ENCODE measurements around the gene STAT2.
"Not testable (repeated sequence)": the region's sequence is repeated elsewhere in the genome, so short reads cannot be mapped to it uniquely, and the experiment has no call there.

The STAT2 gene

DNA sequence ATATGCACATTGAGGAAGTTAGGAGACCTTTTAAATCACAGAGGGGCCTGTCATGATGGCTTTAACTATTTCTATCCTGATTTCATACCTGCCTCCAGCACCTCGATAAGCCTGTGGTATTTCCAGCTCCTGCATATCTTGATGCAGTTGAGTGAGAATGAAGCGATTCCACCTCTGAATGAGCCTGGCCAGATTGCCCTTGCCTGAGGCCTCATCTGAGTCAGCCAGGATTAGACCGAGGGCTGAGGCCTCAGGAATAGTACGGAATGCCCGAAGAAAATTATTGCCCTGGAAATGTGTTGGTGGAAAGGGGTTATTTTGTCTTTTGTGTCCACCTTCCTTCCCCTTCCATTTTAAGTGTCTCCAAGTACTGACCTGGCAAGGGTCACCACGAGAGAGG is 35.7 kb downstream of the STAT2 start:
- TF ChIP-seq EZH2 (IDR thresholded peaks at IDR 0.05; ENCODE audit: borderline replicate concordance, low read length), result no peak
- TF ChIP-seq, protein P1, sequence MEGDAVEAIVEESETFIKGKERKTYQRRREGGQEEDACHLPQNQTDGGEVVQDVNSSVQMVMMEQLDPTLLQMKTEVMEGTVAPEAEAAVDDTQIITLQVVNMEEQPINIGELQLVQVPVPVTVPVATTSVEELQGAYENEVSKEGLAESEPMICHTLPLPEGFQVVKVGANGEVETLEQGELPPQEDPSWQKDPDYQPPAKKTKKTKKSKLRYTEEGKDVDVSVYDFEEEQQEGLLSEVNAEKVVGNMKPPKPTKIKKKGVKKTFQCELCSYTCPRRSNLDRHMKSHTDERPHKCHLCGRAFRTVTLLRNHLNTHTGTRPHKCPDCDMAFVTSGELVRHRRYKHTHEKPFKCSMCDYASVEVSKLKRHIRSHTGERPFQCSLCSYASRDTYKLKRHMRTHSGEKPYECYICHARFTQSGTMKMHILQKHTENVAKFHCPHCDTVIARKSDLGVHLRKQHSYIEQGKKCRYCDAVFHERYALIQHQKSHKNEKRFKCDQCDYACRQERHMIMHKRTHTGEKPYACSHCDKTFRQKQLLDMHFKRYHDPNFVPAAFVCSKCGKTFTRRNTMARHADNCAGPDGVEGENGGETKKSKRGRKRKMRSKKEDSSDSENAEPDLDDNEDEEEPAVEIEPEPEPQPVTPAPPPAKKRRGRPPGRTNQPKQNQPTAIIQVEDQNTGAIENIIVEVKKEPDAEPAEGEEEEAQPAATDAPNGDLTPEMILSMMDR (IDR thresholded peaks at IDR 0.05; ENCODE audit: low read length), result no peak
- Histone ChIP-seq H3K4me2 (ENCODE audit: low read length) (no peak overlapping the region), H4K20me1 (ENCODE audit: insufficient read depth, low read length) (no peaks in the 10 kb centered on the region), H3K36me3 (ENCODE audit: insufficient read depth, low read length) (peaks cover 65% of the 10 kb centered on the region), H2AFZ (ENCODE audit: low read length) (no peak overlapping the region), H3K79me2 (ENCODE audit: insufficient read depth, low read length) (no peaks in the 10 kb centered on the region), H3K4me1 (ENCODE audit: insufficient read depth, low read length, severe bottlenecking) (no peaks in the 10 kb centered on the region), H3K27me3 (ENCODE audit: insufficient read depth, low read length) (no peaks in the 10 kb centered on the region), H3F3A (ENCODE audit: insufficient read depth, low read length) (no peaks in the 10 kb centered on the region), H3K27ac (ENCODE audit: low read depth, low read length, poor library complexity, severe bottlenecking) (no peak overlapping the region), H3K9me3 (ENCODE audit: low read length) (no peaks in the 10 kb centered on the region), H3K4me3 (ENCODE audit: low read depth, low read length, poor library complexity, severe bottlenecking) (no peak overlapping the region), H3K9ac (ENCODE audit: low read length) (no peak overlapping the region), H3K9me2 (ENCODE audit: low read depth, low read length) (no peaks in the 10 kb centered on the region)

DNA sequence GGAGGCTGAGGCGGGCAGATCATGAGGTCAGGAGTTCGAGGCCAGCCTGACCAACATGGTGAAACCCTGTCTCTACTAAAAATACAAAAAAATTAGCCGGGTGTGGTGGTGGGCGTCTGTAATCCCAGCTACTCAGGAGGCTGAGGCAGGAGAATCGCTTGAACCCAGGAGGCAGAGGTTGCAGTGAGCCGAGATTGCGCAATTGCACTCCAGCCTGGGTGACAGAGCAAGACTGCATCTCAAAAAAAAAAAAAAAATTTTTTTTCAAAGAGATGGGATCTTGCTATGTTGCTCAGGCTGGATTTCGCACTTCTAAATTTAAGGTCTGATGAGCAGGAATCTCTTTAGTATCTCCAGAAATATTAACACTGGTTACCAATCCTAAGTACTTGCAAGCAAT is 38.3 kb downstream of the STAT2 start:
- H3K27ac ChIP-seq (ENCODE audit: low read depth, low read length, poor library complexity, severe bottlenecking); H3K9me2 ChIP-seq (ENCODE audit: low read depth, low read length); H3K4me3 ChIP-seq (ENCODE audit: low read depth, low read length, poor library complexity, severe bottlenecking); H3K4me1 ChIP-seq (ENCODE audit: insufficient read depth, low read length, severe bottlenecking); H3K9ac ChIP-seq (ENCODE audit: low read length); H4K20me1 ChIP-seq (ENCODE audit: insufficient read depth, low read length); H3F3A ChIP-seq (ENCODE audit: insufficient read depth, low read length); H2AFZ ChIP-seq (ENCODE audit: low read length); H3K79me2 ChIP-seq (ENCODE audit: insufficient read depth, low read length); H3K4me2 ChIP-seq (ENCODE audit: low read length); H3K9me3 ChIP-seq (ENCODE audit: low read length); H3K27me3 ChIP-seq (ENCODE audit: insufficient read depth, low read length): not testable (repeated sequence)
- H3K36me3 ChIP-seq (ENCODE audit: insufficient read depth, low read length), result peaks cover 63% of the 10 kb centered on the region

DNA sequence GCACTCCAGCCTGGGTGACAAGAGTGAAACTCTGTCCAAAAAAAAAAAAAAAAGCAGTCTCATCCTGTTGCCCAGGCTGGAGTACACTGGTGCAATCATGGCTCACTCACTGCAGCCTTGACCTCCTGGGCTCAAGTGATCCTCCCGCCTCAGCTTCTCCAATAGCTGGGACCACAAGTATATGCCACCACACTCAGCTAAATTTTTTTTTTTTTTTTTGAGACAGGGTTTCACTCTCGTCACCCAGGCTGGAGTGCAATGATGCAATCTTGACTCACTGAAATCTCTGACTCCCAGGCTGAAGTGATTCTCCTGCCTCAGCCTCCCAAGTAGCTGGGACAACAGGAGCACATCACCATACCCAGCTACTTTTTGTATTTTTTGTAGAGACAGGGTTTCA is 38.9 kb downstream of the STAT2 start:
- H4K20me1 ChIP-seq (ENCODE audit: insufficient read depth, low read length), result no peaks in the 10 kb centered on the region
- no peak overlapping the region for H3K4me2 ChIP-seq (ENCODE audit: low read length)
- peaks cover 57% of the 10 kb centered on the region for H3K36me3 ChIP-seq (ENCODE audit: insufficient read depth, low read length)
- H3K27ac ChIP-seq (ENCODE audit: low read depth, low read length, poor library complexity, severe bottlenecking), result no peak overlapping the region
- H2AFZ ChIP-seq (ENCODE audit: low read length), result no peak overlapping the region
- H3K9me3 ChIP-seq (ENCODE audit: low read length), result no peaks in the 10 kb centered on the region
- no peak overlapping the region for H3K9ac ChIP-seq (ENCODE audit: low read length)
- no peak overlapping the region for H3K4me3 ChIP-seq (ENCODE audit: low read depth, low read length, poor library complexity, severe bottlenecking)
- H3K27me3 ChIP-seq (ENCODE audit: insufficient read depth, low read length), result no peaks in the 10 kb centered on the region
- H3K79me2 ChIP-seq (ENCODE audit: insufficient read depth, low read length), result no peaks in the 10 kb centered on the region
- H3F3A ChIP-seq (ENCODE audit: insufficient read depth, low read length), result no peaks in the 10 kb centered on the region
- peaks cover 8% of the 10 kb centered on the region for H3K4me1 ChIP-seq (ENCODE audit: insufficient read depth, low read length, severe bottlenecking)
- TF ChIP-seq EZH2 (IDR thresholded peaks at IDR 0.05; ENCODE audit: borderline replicate concordance, low read length), result no peak
- TF ChIP-seq, protein P1 (IDR thresholded peaks at IDR 0.05; ENCODE audit: low read length), result no peak
- no peaks in the 10 kb centered on the region for H3K9me2 ChIP-seq (ENCODE audit: low read depth, low read length)

DNA sequence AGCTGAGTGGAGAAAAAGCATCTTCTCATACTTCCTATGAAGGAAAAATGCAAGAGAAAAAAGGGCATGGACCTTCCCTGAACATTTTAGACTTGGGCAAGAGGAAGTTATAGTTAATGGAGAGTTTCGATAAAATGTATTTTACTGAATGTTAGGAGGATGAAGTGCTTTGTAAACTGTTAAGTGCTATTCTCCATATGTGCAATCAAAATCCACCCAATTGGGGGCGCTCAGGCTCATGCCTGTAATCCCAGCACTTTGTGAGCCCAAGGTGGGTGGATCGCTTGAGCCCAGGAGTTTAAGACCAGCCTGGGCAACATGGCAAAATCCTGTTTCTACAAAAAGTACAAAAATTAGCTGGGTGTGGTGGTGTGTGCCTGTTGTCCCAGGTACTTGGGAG is 42.2 kb downstream of the STAT2 start:
- no peak overlapping the region for H3K4me2 ChIP-seq (ENCODE audit: low read length)

More for the DNA sequence above, 42.2 kb downstream of the STAT2 start:
- Histone ChIP-seq H3K9me3 (ENCODE audit: low read length) (no peaks in the 10 kb centered on the region), H3K9me2 (ENCODE audit: low read depth, low read length) (no peaks in the 10 kb centered on the region), H4K20me1 (ENCODE audit: insufficient read depth, low read length) (no peaks in the 10 kb centered on the region), H3K4me1 (ENCODE audit: insufficient read depth, low read length, severe bottlenecking) (peaks cover 18% of the 10 kb centered on the region), H3K36me3 (ENCODE audit: insufficient read depth, low read length) (peaks cover 33% of the 10 kb centered on the region; the same call in 1 of the 2 replicates), H2AFZ (ENCODE audit: low read length) (no peak overlapping the region), H3K4me3 (ENCODE audit: low read depth, low read length, poor library complexity, severe bottlenecking) (no peak overlapping the region), H3F3A (ENCODE audit: insufficient read depth, low read length) (no peaks in the 10 kb centered on the region), H3K27ac (ENCODE audit: low read depth, low read length, poor library complexity, severe bottlenecking) (no peak overlapping the region), H3K27me3 (ENCODE audit: insufficient read depth, low read length) (no peaks in the 10 kb centered on the region), H3K79me2 (ENCODE audit: insufficient read depth, low read length) (peaks cover 4% of the 10 kb centered on the region; the same call in 1 of the 2 replicates), H3K9ac (ENCODE audit: low read length) (no peak overlapping the region)
- TF ChIP-seq, protein P1 (IDR thresholded peaks at IDR 0.05; ENCODE audit: low read length), result peak; percentile 40; the same call in 1 of the 2 replicates
- no peak for TF ChIP-seq EZH2 (IDR thresholded peaks at IDR 0.05; ENCODE audit: borderline replicate concordance, low read length)
